D341Med (cell line): Measurements from ENCODE around the gene UHMK1.

ENCODE experiments used
- DNase-seq: peaks from one replicate; pipeline ENCODE4 v3.0.0; 2012; ENCODE audit warnings: low spot score

The UHMK1 gene

GRCh38 chr1:162530307-162530987 lies 32.8 kb downstream of the UHMK1 start:
- DNase-seq: no peak

GRCh38 chr1:162530988-162531319 lies 33.3 kb downstream of the UHMK1 start:
- DNase-seq: no peak

GRCh38 chr1:162535501-162535900 lies 37.9 kb downstream of the UHMK1 start:
- DNase-seq: no peak

- DNase-seq: no peak
Observed at GRCh38 chr1:162536511-162536910, 38.9 kb downstream of the UHMK1 start.

- no peak for DNase-seq
Observed at GRCh38 chr1:162537216-162537615, 39.6 kb downstream of the UHMK1 start.

- no peak for DNase-seq
Observed at GRCh38 chr1:162538815-162539431, 41.3 kb downstream of the UHMK1 start.

- no peak for DNase-seq
Observed at GRCh38 chr1:162541619-162542141, 44.1 kb downstream of the UHMK1 start.

GRCh38 chr1:162543228-162543627 lies 45.6 kb downstream of the UHMK1 start:
- no peak for DNase-seq

GRCh38 chr1:162548170-162548569 lies 50.6 kb downstream of the UHMK1 start:
- no peak for DNase-seq

GRCh38 chr1:162549001-162549400 lies 51.4 kb downstream of the UHMK1 start:
- no peak for DNase-seq

- no peak for DNase-seq
Observed at GRCh38 chr1:162550925-162551324, 53.3 kb downstream of the UHMK1 start.

- no peak for DNase-seq
Observed at GRCh38 chr1:162551969-162552683, 54.5 kb downstream of the UHMK1 start.

GRCh38 chr1:162552684-162553252 lies 55.1 kb downstream of the UHMK1 start:
- DNase-seq: no peak

GRCh38 chr1:162554258-162554657 lies 56.6 kb downstream of the UHMK1 start:
- no peak for DNase-seq

- DNase-seq: no peak
Observed at GRCh38 chr1:162557536-162557935, 59.9 kb downstream of the UHMK1 start.

GRCh38 chr1:162560303-162561036 lies 62.9 kb downstream of the UHMK1 start:
- DNase-seq: no peak

GRCh38 chr1:162561037-162561615 lies 63.5 kb downstream of the UHMK1 start:
- DNase-seq: peak; percentile 99

GRCh38 chr1:162561616-162562469 lies 64.2 kb downstream of the UHMK1 start, which contains the start of gene UAP1:
TSS of gene UAP1 (plus strand) at chr1:162561722. CDS start at chr1:162566069, 4,347 bp downstream.
- no peak for DNase-seq

GRCh38 chr1:162562470-162562828 lies 64.8 kb downstream of the UHMK1 start:
- no peak for DNase-seq

GRCh38 chr1:162564762-162565218 lies 67.2 kb downstream of the UHMK1 start:
- no peak for DNase-seq

GRCh38 chr1:162565460-162565859 lies 67.8 kb downstream of the UHMK1 start:
- no peak for DNase-seq
